GM19239 (cell line): ENCODE results near the gene CALN1.
"Not testable (repeated sequence)": the region's sequence is repeated elsewhere in the genome, so short reads cannot be mapped to it uniquely, and the experiment has no call there.

Source experiments
- DNase-seq: peaks from one replicate; pipeline ENCODE4 v3.0.0; 2011; ENCODE audit warnings: low spot score; ENCODE audit not compliant: insufficient read length
- FAIRE-seq: peaks from 2 replicates; lab custom pipeline; 2011; peaks lifted over from hg19 to GRCh38; lab: Jason Lieb, UNC

Gene CALN1

GRCh38 chr7:72412121-72412618, at the start of gene CALN1:
CALN1 (minus strand) TSS chr7:72412338.
- FAIRE-seq, DNase-seq: not testable (repeated sequence)

- FAIRE-seq = no peak
- DNase-seq = no peak
Observed at GRCh38 chr7:72453471-72453870, 41.3 kb upstream of the CALN1 start.

- DNase-seq = no peak
Observed at GRCh38 chr7:72447465-72448204, 35.5 kb upstream of the CALN1 start.

GRCh38 chr7:72446591-72447462, 34.7 kb upstream of the CALN1 start:
- no peak for FAIRE-seq
- DNase-seq = no peak

More at GRCh38 chr7:72447465-72448204, 35.5 kb upstream of the CALN1 start:
- no peak for FAIRE-seq

GRCh38 chr7:72446131-72446530, 34.0 kb upstream of the CALN1 start:
- no peak for DNase-seq
- FAIRE-seq = no peak

GRCh38 chr7:72445580-72445979, 33.4 kb upstream of the CALN1 start:
- DNase-seq = no peak
- FAIRE-seq = no peak

GRCh38 chr7:72445075-72445474, 32.9 kb upstream of the CALN1 start:
- DNase-seq (no peak), FAIRE-seq (no peak)

GRCh38 chr7:72444026-72444776, 32.1 kb upstream of the CALN1 start:
- DNase-seq (no peak), FAIRE-seq (no peak)

- FAIRE-seq (no peak), DNase-seq (no peak)
Observed at GRCh38 chr7:72441791-72442190, 29.7 kb upstream of the CALN1 start.

GRCh38 chr7:72438491-72438890, 26.4 kb upstream of the CALN1 start:
- FAIRE-seq (no peak), DNase-seq (no peak)

GRCh38 chr7:72437610-72438009, 25.5 kb upstream of the CALN1 start:
- no peak for FAIRE-seq

GRCh38 chr7:72437061-72437585, 25.0 kb upstream of the CALN1 start:
- FAIRE-seq (no peak), DNase-seq (no peak)

More at GRCh38 chr7:72437610-72438009, 25.5 kb upstream of the CALN1 start:
- no peak for DNase-seq

- FAIRE-seq (no peak), DNase-seq (no peak)
Observed at GRCh38 chr7:72435925-72436480, 23.9 kb upstream of the CALN1 start.

GRCh38 chr7:72435366-72435765, 23.2 kb upstream of the CALN1 start:
- FAIRE-seq (no peak), DNase-seq (no peak)

- FAIRE-seq (no peak), DNase-seq (no peak)
Observed at GRCh38 chr7:72430531-72430930, 18.4 kb upstream of the CALN1 start.

- no peak for DNase-seq
- FAIRE-seq = no peak
Observed at GRCh38 chr7:72429316-72429715, 17.2 kb upstream of the CALN1 start.

- no peak for FAIRE-seq
Observed at GRCh38 chr7:72416846-72417245, 4.7 kb upstream of the CALN1 start.

GRCh38 chr7:72415586-72415985, 3.4 kb upstream of the CALN1 start:
- no peak for FAIRE-seq
- no peak for DNase-seq

More at GRCh38 chr7:72416846-72417245, 4.7 kb upstream of the CALN1 start:
- DNase-seq = no peak

- no peak for FAIRE-seq
Observed at GRCh38 chr7:72413886-72414285, 1.7 kb upstream of the CALN1 start.

GRCh38 chr7:72413290-72413689, 1.2 kb upstream of the CALN1 start:
- DNase-seq = no peak
- FAIRE-seq = no peak

More at GRCh38 chr7:72413886-72414285, 1.7 kb upstream of the CALN1 start:
- DNase-seq = no peak
